Effector CD4-positive, alpha-beta T cell (primary cell): Measurements from ENCODE around the gene TMEM87B.
"Not testable (repeated sequence)": the region's sequence is repeated elsewhere in the genome, so short reads cannot be mapped to it uniquely, and the experiment has no call there.

Experiments
- DNase-seq: peaks from one replicate; pipeline ENCODE4 v3.0.0-alpha.2; 2020

Gene TMEM87B

DNA sequence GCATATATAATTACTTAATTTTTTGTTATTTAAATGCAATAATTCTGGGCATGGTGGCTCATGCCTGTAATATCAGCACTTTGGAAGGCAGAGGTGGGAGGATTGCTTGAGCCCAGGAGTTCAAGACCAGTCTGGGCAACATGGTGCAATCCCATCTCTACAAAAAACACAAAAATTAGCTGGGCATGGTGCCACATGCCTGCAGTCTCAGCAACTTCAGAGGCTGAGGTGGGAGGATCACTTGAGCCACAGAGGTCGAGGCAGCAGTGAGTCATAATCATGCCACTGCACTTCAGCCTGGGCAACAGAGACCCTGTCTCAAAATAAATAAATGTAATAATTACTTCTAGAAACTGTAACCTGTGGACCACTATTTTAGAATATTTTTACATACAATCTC is 21.5 kb upstream of the TMEM87B start:
- DNase-seq: no peak

DNA sequence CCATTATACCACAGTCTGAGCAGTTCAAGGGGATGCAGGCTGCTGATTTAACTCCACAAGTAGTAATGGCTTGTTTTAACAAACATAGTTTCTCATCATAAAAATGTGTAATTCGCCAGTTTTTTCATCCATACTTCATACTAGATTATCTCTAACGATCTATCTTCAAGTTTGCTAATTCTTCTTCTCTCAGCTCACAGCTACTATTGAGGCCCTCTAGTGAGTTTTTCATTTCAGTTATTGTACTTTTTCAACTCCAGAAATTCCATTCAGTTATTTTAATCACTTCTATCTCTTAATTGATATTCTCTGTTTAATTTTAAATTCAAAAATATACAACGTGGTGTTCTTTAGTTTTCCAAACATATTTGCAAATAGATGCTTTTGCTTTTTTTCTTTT is 20.1 kb upstream of the TMEM87B start:
- DNase-seq: no peak

DNA sequence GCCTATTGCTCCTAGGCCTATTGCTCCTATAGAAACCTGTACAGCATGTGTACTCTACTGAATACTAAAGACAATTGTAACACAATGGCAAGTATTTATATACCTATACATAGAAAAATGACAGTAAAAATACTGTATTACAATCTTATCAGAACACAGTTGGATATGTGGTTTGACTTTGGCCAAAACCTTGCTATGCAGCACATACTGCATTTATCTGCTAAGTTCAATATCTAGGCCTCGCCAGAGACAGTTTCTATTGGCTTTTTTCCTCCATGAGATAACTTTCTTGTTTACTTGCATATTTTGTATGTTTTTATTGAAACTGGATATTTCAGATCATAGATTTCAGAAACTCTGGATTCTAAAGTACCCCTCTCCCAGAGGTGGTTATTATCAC is 19.3 kb upstream of the TMEM87B start:
- DNase-seq: no peak

DNA sequence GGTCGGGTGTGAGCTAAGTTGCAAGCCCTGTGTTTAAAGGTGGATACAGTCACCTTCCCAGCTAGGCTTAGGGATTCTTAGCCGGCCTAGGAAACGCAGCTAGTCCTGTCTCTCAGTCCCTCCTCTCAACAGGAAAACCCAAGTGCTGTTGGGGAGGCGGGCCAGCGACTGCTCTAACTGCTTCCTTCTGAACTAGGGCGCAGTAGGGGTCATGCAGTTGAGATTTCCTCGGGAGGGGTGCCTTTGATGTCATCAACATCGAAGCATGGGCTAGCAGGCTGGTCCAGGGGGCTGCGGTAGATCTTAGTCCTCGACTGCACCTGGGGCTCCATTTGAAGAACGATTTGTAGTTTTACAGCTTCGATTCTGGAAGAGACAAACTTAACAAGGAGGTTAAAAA is 15.5 kb upstream of the TMEM87B start:
- not testable (repeated sequence) for DNase-seq

DNA sequence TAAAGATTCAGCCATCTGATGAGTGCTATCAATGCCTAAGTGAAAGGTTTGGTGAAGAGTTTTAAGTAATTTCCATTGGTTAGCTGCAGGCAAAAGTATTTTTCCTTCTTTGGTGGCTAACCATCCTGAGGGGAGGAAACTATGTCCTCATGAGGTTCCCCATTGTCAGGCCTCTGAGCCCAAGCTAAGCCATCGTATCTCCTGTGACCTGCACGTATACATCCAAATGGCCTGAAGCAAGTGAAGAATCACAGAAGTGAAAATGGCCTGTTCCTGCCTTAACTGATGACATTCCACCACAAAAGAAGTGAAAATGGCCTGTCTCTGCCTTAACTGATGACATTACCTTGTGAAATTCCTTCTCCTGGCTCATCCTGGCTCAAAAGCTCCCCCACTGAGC is 15.0 kb upstream of the TMEM87B start:
- not testable (repeated sequence) for DNase-seq

DNA sequence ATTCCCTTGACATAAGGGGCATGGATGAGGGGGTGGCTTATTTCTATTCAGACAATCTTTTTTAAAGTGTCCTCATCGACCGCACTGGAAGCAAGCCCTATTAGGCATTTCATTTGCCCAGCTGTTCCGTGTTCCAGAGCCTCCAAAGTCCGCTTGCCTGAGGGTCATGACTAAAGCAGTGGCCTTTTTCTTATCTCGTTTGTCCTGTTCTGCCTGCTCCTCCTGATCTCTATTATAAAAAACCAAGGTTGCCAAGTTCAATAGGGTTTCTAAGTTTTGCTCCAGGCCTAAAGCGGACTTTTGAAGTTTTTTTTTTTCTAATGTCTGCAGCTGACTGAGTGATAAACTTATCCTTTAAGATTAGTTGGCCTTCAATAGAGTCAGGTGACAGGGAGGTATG is 13.6 kb upstream of the TMEM87B start:
- DNase-seq: not testable (repeated sequence)

DNA sequence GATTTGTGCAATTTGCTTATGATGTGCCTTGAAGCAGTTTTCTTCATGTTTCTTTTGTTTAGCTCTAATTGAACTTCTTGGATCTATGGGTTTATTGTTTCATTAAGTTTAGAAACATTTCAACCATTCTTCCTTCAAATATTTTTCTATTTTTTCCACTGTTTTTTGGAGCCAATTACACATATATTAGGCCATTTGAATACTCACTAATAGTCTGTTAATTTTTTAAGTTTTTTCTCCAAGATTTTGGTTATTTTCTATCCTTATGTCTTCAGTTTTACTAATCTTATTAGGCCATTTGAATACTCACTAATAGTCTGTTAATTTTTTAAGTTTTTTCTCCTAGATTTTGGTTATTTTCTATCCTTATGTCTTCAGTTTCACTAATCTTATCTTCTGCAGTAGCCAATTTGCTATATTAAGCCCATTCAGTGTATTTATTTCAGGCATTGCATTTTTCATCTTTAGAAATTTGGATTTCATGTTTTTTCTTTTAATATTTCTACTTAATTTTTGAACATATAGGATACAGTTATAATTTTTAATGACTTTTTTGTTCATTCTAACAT is 9.5 kb upstream of the TMEM87B start:
- no peak for DNase-seq

GRCh38 chr2:112046231-112046630 is 8.8 kb upstream of the TMEM87B start:
- DNase-seq: no peak

DNA sequence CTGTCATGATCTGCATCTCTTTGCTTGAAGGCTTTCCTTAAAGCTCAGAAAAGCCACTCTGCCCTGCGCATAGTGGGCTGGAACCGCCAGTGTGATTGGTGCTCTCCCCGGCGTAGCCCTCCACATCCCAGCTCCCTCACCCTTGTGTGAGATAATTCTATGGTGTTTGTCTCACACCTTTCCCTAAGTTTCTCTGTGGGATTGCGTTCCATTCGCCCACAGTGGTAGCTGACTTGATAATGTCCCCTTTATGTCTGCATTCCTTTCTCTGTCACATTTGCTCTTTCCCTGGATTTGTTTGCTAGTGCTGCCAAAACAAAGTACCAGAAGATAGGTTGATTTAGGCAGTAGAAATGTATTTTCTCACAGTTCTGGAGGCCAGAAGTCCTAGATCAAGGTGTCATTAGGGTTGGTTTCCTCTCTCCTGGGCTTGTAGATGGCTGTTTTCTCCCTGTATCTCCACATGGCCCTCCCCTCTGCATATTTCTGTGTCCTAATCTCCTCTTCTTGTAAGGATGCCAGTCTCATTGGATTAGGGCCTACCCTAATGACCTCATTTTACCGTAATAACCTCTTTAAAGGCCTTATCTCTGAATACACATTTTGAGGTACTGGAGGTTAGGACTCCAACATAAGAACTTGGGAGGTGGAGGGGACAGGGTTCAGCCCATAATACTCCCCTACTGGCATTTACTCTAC is 7.4 kb upstream of the TMEM87B start:
- DNase-seq: no peak

- no peak for DNase-seq
Observed at GRCh38 chr2:112048236-112048592, 6.9 kb upstream of the TMEM87B start.

GRCh38 chr2:112048887-112049286 is 6.2 kb upstream of the TMEM87B start:
- peak; percentile 10 for DNase-seq

- DNase-seq: no peak
Observed at GRCh38 chr2:112050316-112050715, 4.8 kb upstream of the TMEM87B start.

DNA sequence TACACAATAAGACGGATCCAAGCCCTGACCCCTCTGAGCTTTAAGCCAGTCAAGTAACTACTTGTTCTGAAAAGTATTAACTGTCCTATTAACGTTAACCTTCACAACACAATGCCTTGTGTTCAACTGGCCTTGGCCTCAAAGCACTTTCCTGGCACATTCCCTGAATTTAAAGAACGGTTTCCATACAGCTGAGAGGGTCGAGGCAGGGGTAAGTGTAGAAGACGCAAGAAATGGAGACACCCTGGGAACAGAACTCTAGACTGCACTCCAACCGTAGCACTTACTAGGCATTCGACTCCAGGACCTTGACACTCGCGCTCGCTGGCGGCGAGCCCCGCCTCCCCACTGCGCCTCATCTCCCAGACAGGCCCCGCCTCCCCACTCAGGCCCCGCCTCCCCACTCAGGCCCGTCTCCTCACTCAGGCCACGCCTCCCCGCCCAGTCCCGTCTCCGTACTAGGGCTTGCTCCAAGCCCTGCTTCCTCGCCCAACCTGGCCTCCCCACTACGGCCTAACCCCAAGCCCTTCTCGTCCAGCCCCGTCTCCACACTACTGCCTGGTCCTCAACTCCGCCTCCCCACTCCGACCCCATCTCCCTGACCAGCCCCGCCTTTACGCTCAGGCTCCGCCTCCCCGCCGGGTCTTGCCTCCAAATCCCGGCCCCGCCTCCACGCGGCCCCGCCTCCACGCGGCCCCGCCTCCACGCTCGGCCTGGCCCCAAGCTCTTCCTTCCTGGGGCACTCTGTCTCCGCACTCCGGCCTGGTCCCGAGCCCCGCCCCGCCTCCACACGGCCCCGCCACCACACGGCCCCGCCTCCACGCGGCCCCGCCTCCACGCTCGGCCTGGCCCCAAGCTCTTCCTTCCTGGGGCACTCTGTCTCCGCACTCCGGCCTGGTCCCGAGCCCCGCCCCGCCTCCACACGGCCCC is 887 bp upstream of the TMEM87B start:
- peak; percentile 96 for DNase-seq

GRCh38 chr2:112055730-112056625 is 909 bp downstream of the TMEM87B start:
- peak; percentile 9 for DNase-seq

DNA sequence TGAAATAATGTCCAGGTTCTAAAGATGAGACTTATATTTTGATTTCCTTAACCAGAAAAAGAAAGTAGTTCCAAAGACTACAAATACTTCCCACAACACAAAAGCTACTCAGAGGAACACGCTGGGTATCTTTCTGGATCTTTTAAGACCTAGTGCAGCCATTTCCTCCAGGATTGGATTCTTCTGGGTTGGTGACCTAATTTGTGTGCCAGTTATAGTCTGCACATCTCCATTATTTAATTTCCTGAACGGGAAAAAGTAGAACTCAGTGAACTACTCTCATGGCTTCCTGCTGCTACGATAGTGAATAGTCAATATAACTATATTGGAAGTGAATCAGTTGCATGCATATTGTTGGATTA is 1.5 kb downstream of the TMEM87B start:
- DNase-seq: no peak

DNA sequence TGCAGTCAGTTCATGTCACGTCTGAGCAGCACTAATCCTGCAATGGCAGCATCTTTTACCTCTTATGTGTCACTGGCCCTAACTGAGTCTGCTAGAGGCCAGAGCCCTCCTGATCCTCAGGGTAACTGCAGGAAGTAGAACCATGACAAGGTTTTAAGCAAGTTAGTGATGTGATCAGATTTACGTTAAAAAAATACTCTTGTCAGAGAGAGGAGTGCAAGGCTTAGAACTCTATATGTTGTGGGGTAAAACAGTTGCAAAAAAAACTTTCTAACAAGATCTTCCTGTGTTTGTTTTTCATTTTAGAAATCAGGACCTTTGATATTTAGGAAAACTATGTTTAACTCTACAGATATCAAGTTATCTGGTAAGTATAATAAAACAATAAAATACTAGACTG is 4.6 kb downstream of the TMEM87B start:
- no peak for DNase-seq

DNA sequence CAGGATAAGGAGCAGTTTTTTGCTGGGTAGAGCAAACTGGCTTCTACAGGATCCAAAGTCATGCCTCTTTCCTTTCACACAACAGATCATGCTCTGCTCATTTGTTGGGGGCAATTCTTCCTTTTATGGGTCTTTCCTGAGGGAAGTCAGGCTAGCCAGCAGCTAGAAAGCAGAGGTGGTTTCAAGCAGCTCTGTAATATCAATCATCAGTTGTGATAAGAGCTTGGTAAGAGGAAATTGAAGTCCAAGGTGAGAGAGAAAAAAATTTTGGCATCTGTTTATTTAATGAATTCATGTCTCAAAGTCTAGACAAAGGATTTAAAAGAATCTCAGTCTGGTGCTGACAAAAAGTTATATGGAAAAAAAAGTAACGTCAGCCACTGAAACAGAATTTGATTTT is 6.2 kb downstream of the TMEM87B start:
- DNase-seq: no peak

GRCh38 chr2:112061840-112062239 is 6.8 kb downstream of the TMEM87B start:
- no peak for DNase-seq

- DNase-seq: no peak
Observed at GRCh38 chr2:112062894-112063293, 7.8 kb downstream of the TMEM87B start.

GRCh38 chr2:112065486-112065885 is 10.4 kb downstream of the TMEM87B start:
- DNase-seq: no peak

DNA sequence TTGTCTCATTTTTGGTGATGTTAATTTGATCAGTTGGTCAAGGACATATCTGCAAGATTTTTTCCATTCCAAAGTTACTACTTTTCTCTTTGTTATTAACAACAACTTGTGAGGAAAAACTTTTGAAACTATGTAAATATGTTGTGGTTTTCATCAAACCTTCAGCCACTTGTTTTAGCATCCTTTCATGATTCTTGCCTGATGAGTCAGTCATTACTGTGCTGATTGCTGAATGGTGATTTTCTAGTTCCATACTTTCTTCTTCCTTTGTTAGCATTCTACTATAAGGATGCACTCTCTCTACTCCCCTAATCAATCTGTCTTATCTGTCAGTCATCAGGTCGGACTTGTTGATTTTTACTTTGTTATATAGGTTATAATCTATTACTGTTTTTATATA is 10.9 kb downstream of the TMEM87B start:
- no peak for DNase-seq

GRCh38 chr2:112069794-112070193 is 14.7 kb downstream of the TMEM87B start:
- not testable (repeated sequence) for DNase-seq

DNA sequence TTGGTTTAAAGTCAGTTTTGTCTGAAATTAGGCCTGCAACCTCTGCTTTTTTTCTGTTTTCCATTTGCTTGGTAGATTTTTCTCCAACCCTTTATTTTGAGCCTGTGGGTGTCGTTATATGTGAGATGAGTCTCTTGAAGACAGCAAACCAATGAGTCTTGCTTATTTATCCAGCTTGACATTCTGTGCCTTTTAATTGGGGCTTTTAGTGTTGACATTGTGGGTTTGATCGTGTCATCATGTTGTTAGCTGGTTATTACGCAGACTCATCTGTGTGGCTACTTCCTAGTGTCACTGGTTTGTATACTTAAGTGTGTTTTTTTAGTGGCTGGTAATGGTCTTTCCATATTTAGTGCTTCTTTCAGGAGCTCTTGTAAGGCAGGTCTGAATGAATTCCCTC is 18.8 kb downstream of the TMEM87B start:
- no peak for DNase-seq
